Fibroblast of lung (primary cell): Measurements from ENCODE around the gene SLC30A10. TPM values are rescaled to one million over a fixed set of nuclear protein-coding genes. Genes with fewer than 3 reads are reported as not detected.

Source experiments
- DNase-seq, 2 donors: peaks; one replicate each; pipeline versions ENCODE4 v3.0.0 to v3.0.0-alpha.2; 2010; ENCODE audit warnings: low read depth in 2 of 2
- H2AFZ ChIP-seq: 2 replicates; pipeline ENCODE4 v1.5.1; 2012; ENCODE audit warnings: low read length, control low read depth, inconsistent platforms
- H3K27ac ChIP-seq: 2 replicates; pipeline ENCODE4 v1.5.1; 2011; ENCODE audit warnings: low read length, control low read depth; ENCODE audit not compliant: insufficient read depth
- H3K27me3 ChIP-seq: 2 replicates; pipeline ENCODE4 v1.5.1; 2011; ENCODE audit warnings: mild to moderate bottlenecking, low read length; ENCODE audit not compliant: control insufficient read depth, insufficient read depth
- H3K36me3 ChIP-seq: 2 replicates; pipeline ENCODE4 v1.5.1; 2011; ENCODE audit warnings: low read length; ENCODE audit not compliant: control insufficient read depth, insufficient read depth
- H3K4me1 ChIP-seq: 2 replicates; pipeline ENCODE4 v1.5.1; 2011; ENCODE audit warnings: low read length; ENCODE audit not compliant: control insufficient read depth, insufficient read depth; ENCODE audit errors: extremely low read depth
- H3K4me2 ChIP-seq: 2 replicates; pipeline ENCODE4 v1.5.1; 2011; ENCODE audit warnings: low read length, control low read depth; ENCODE audit not compliant: insufficient read depth; ENCODE audit errors: extremely low read depth
- H3K4me3 ChIP-seq, 4 experiments: fragments of 200-600 bp in 1 of 4; sonication (generic) in 1 of 4; replicated peaks in 1 of 4; 2 replicates each; pipeline ENCODE4 v1.5.1; 2011 to 2016; ENCODE audit warnings: low read length in 4 of 4, low read depth in 3 of 4, mild to moderate bottlenecking in 3 of 4, control low read depth in 2 of 4, inconsistent platforms in 1 of 4, mixed read lengths in 1 of 4; ENCODE audit not compliant: insufficient read depth in 1 of 4; ENCODE audit errors: control extremely low read depth in 1 of 4
- H3K79me2 ChIP-seq: 2 replicates; pipeline ENCODE4 v1.5.1; 2012; ENCODE audit warnings: mild to moderate bottlenecking, low read length, inconsistent platforms; ENCODE audit not compliant: control insufficient read depth, insufficient read depth
- H3K9ac ChIP-seq: 2 replicates; pipeline ENCODE4 v1.5.1; 2011; ENCODE audit warnings: mild to moderate bottlenecking, low read length, control low read depth; ENCODE audit not compliant: insufficient read depth
- H3K9me3 ChIP-seq: 2 replicates; pipeline ENCODE4 v1.5.1; 2012; ENCODE audit warnings: low read depth, low read length; ENCODE audit not compliant: control insufficient read depth, insufficient read depth
- H4K20me1 ChIP-seq: 2 replicates; pipeline ENCODE4 v1.5.1; 2011; ENCODE audit warnings: low read length; ENCODE audit not compliant: control insufficient read depth, insufficient read depth; ENCODE audit errors: extremely low read depth
- CTCF ChIP-seq, 2 donors: IDR thresholded peaks in 1 of 2; conservative IDR thresholded peaks in 1 of 2; 1 replicate in 1 of 2; 2 replicates in 1 of 2; pipeline ENCODE4 v1.5.1; 2011 to 2012; ENCODE audit warnings: low read length in 2 of 2, control low read depth in 1 of 2, inconsistent platforms in 1 of 2, low read depth in 1 of 2, mild to moderate bottlenecking in 1 of 2
- EZH2 ChIP-seq: IDR thresholded peaks from 2 replicates; pipeline ENCODE4 v1.5.1; 2012; ENCODE audit warnings: low read length, control low read depth, mild to moderate bottlenecking; ENCODE audit errors: missing control alignments
- polyA plus RNA-seq, 2 donors: library from polyadenylated mRNA; depleted of rRNA in 1 of 2; stranded (reverse) in 1 of 2; unstranded in 1 of 2; fragments of >200 nt; gene quantifications; 2 replicates each; pipeline ENCODE4 v1.2.1, GENCODE V29; 2011 to 2012; ENCODE audit warnings: missing spikeins in 1 of 2
- total RNA-seq: library from RNA; depleted of rRNA; stranded (reverse); fragments of >200 nt; gene quantifications from 2 replicates; pipeline ENCODE4 v1.2.1, GENCODE V29; 2014

The SLC30A10 gene
- total and polyA plus RNA-seq, 2 donors (not counting 1 experiment from before 2014, with no cell fraction given), result not detected

GRCh38 chr1:219885680-219886079 is 42.7 kb downstream of the SLC30A10 start:
- Histone ChIP-seq H4K20me1 (no peaks in the 10 kb centered on the region), H3K4me1 (no peaks in the 10 kb centered on the region), H3K36me3 (no peaks in the 10 kb centered on the region), H3K9ac (no peak overlapping the region), H3K4me2 (no peak overlapping the region), H3K27ac (no peak overlapping the region), H2AFZ (no peak overlapping the region), H3K4me3 (no peak overlapping the region), H3K9me3 (no peaks in the 10 kb centered on the region), H3K79me2 (no peaks in the 10 kb centered on the region), H3K27me3 (no peaks in the 10 kb centered on the region)
- TF ChIP-seq CTCF (conservative IDR thresholded peaks at IDR 0.05 in 1 of 2, IDR thresholded peaks at IDR 0.05 in 1 of 2; ENCODE audit: low read depth in 1 of 2, low read length in 2 of 2), result no peak
- TF ChIP-seq EZH2, result no peak
- DNase-seq, result no peak

GRCh38 chr1:219883400-219884332 is 44.7 kb downstream of the SLC30A10 start:
- Histone ChIP-seq H3K27ac (no peak overlapping the region), H3K4me1 (no peaks in the 10 kb centered on the region), H3K36me3 (no peaks in the 10 kb centered on the region), H4K20me1 (no peaks in the 10 kb centered on the region), H3K4me3 (no peak overlapping the region), H3K27me3 (no peaks in the 10 kb centered on the region), H3K9ac (no peak overlapping the region), H2AFZ (no peak overlapping the region), H3K9me3 (no peaks in the 10 kb centered on the region), H3K4me2 (no peak overlapping the region), H3K79me2 (no peaks in the 10 kb centered on the region)
- TF ChIP-seq CTCF (conservative IDR thresholded peaks at IDR 0.05 in 1 of 2, IDR thresholded peaks at IDR 0.05 in 1 of 2; ENCODE audit: low read depth in 1 of 2, low read length in 2 of 2) (no peak), EZH2 (no peak)
- DNase-seq, result no peak

- H3K4me1 ChIP-seq, result no peaks in the 10 kb centered on the region
- no peak overlapping the region for H3K4me3 ChIP-seq
- H3K36me3 ChIP-seq, result no peaks in the 10 kb centered on the region
- H3K9me3 ChIP-seq, result no peaks in the 10 kb centered on the region
- H3K9ac ChIP-seq, result no peak overlapping the region
- H2AFZ ChIP-seq, result no peak overlapping the region
- H3K27me3 ChIP-seq, result no peaks in the 10 kb centered on the region
- DNase-seq, result no peak
- no peaks in the 10 kb centered on the region for H3K79me2 ChIP-seq
- no peak overlapping the region for H3K4me2 ChIP-seq
- no peak for TF ChIP-seq EZH2
- no peak for TF ChIP-seq CTCF (conservative IDR thresholded peaks at IDR 0.05 in 1 of 2, IDR thresholded peaks at IDR 0.05 in 1 of 2; ENCODE audit: low read depth in 1 of 2, low read length in 2 of 2)
- H4K20me1 ChIP-seq, result no peaks in the 10 kb centered on the region
- no peak overlapping the region for H3K27ac ChIP-seq
Observed at GRCh38 chr1:219882755-219883154, 45.6 kb downstream of the SLC30A10 start.
